Measurements from ENCODE around the gene PROX1. TPM values are rescaled to one million over a fixed set of nuclear protein-coding genes. Genes with fewer than 3 reads are reported as not detected.

PROX1 gene
- total and polyA plus RNA-seq, 2 of the 8 experiments (the other 6 are each of a cell fraction or from before 2014, with no cell fraction given), result 0.30 to 2.0 TPM

DNA sequence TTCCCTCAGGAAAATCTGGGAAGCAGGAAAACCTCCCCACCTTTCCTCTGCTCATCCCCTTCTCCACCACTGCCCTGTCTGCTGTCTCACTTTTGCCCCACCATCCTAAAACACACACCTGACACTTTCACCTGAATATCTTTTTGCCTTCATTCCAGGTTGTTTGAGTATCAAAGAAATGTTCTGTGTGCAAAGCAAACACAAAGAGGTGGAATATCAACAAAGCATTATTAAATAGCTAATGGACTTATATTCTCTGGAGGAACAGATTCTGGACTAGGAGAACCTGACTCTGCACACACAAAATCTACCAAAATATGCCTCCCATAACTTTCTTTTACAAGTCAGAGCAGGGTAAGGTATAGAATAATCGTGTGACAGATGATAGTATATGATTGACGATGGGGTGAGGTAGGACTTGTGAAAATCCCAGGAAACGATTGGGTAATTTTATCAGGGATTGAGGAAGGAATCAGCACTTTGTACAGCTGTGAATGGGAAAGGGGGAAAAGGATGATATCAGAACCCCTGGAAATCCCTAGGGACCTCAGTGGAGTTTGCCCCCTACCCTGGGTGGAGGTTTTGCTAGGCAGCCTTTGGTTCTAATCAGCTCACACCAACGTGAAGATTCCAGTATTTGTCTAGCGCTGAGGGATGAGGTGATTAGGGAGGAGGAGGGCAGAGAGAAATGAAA is 87.7 kb downstream of the PROX1 start:
- Histone ChIP-seq H2BK12ac (ENCODE audit: low read depth, low read length) (no peak overlapping the region), H4K8ac (ENCODE audit: extremely low read depth, insufficient read depth, low read length) (no peak overlapping the region), H2BK5ac (ENCODE audit: low read depth, low read length) (no peak overlapping the region)

More for the DNA sequence above, 87.7 kb downstream of the PROX1 start:
- DNase-seq (ENCODE audit: low read depth in 1 of 2, low spot score in 2 of 2) (no peak), FAIRE-seq (no peak)
- Histone ChIP-seq H2BK20ac (ENCODE audit: low read length) (no peak overlapping the region), H2AFZ (ENCODE audit: low read length) (no peak overlapping the region), H2BK120ac (replicated peaks; ENCODE audit: low read depth, low read length) (no peak overlapping the region), H3K56ac (replicated peaks; ENCODE audit: insufficient read length, low read depth, low read length) (no peak overlapping the region), H3K9ac (replicated peaks in 1 of 4; ENCODE audit: extremely low read depth in 1 of 4, low read depth in 3 of 4, low read length in 3 of 4) (no peak overlapping the region), H3K4ac (replicated peaks; ENCODE audit: insufficient read length, low read depth, low read length) (no peak overlapping the region), H3K14ac (ENCODE audit: insufficient read length) (no peak overlapping the region), H3K23me2 (ENCODE audit: low read depth, low read length) (no peaks in the 10 kb centered on the region), H3K79me2 (ENCODE audit: control insufficient read depth in 1 of 2, insufficient read depth in 2 of 2, low read length in 2 of 2) (no peaks in the 10 kb centered on the region), H3K4me3 (ENCODE audit: extremely low read depth in 1 of 4, insufficient read depth in 2 of 4, low read depth in 3 of 4, low read length in 4 of 4) (no peak overlapping the region), H2AK5ac (ENCODE audit: low read depth, low read length) (no peak overlapping the region), H4K5ac (ENCODE audit: insufficient read length, low read depth, low read length) (no peak overlapping the region), H3K4me1 (replicated peaks in 1 of 4; ENCODE audit: control insufficient read depth in 3 of 4, insufficient read depth in 4 of 4, low read length in 3 of 4) (peaks cover 0 to 9% (median 0%) of the 10 kb centered on the region in 4 experiments; a peak in 2 of 7 replicates), H3K79me1 (ENCODE audit: low read depth, low read length) (no peaks in the 10 kb centered on the region), H4K91ac (replicated peaks; ENCODE audit: insufficient read length, low read length) (no peak overlapping the region), H4K20me1 (replicated peaks in 1 of 2; ENCODE audit: control insufficient read depth in 1 of 2, insufficient read depth in 2 of 2, low read length in 2 of 2) (no peaks in the 10 kb centered on the region), H3K18ac (ENCODE audit: extremely low read depth, low read length) (no peak overlapping the region), H3K4me2 (ENCODE audit: insufficient read depth in 1 of 2, low read depth in 2 of 2, low read length in 2 of 2) (no peak overlapping the region), H3K9me3 (ENCODE audit: insufficient read depth in 2 of 2, low read depth in 1 of 2, low read length in 1 of 2) (no peaks in the 10 kb centered on the region), H3K36me3 (ENCODE audit: control insufficient read depth in 2 of 4, insufficient read depth in 4 of 4, low read length in 3 of 4) (no peaks in the 10 kb centered on the region), H2BK15ac (ENCODE audit: low read length) (no peak overlapping the region), H3K27ac (ENCODE audit: low read depth, low read length) (no peak overlapping the region), H3K23ac (ENCODE audit: insufficient read length) (no peak overlapping the region), H3K27me3 (replicated peaks in 1 of 4; ENCODE audit: control insufficient read depth in 3 of 4, extremely low read depth in 1 of 4, insufficient read depth in 3 of 4, low read length in 3 of 4) (no peaks in the 10 kb centered on the region)
- WGBS, 2 experiments (ENCODE audit: extremely low coverage in 1 of 2, insufficient coverage in 1 of 2, insufficient read length in 1 of 2, insufficient replicate concordance in 2 of 2, low coverage in 1 of 2, low lambda C conversion rate in 2 of 2, missing lambda C conversion rate in 1 of 2), result 95% methylated on average over 5 of the region's 5 CpGs; no CpG with 5 or more reads in 1 of the 2 experiments
- ChIA-PET CTCF (ENCODE audit: partially characterized antibody) (interaction anchor here (0.7 to 1.1 kb wide), 2 partner anchors 33 to 86 kb away, joined by 4 read pairs; no protein-coding TSS in a partner anchor), POLR2A (ENCODE audit: partially characterized antibody) (no interaction called here)
- TF ChIP-seq GTF2F1 (IDR thresholded peaks at IDR 0.05; ENCODE audit: borderline replicate concordance, low read depth, low read length) (no peak), BACH1 (IDR thresholded peaks at IDR 0.05; ENCODE audit: low read length) (no peak), CEBPB (IDR thresholded peaks at IDR 0.05; ENCODE audit: low read depth, low read length) (no peak)
